Activated CD8-positive, alpha-beta memory T cell treated with anti-CD3 and anti-CD28 coated beads for 4 hours (primary cell): ENCODE data around the gene LYPD6B.
"Not testable (repeated sequence)": the region's sequence is repeated elsewhere in the genome, so short reads cannot be mapped to it uniquely, and the experiment has no call there.

ENCODE experiments used
- DNase-seq, 2 donors: peaks; one replicate each; pipeline ENCODE4 v3.0.0-alpha.2; 2020; ENCODE audit warnings: low read depth in 2 of 2

Gene LYPD6B

GRCh38 chr2:149213764-149214493 is 175.4 kb downstream of the LYPD6B start:
- DNase-seq, result no peak

GRCh38 chr2:149218497-149218896 is 180.0 kb downstream of the LYPD6B start:
- DNase-seq, result no peak

- no peak for DNase-seq
Observed at GRCh38 chr2:149219856-149220255, 181.4 kb downstream of the LYPD6B start.

- DNase-seq, result no peak
Observed at GRCh38 chr2:149221002-149221401, 182.5 kb downstream of the LYPD6B start.

- DNase-seq, result no peak
Observed at GRCh38 chr2:149221898-149222297, 183.4 kb downstream of the LYPD6B start.

- DNase-seq, result no peak
Observed at GRCh38 chr2:149223472-149224095, 185.1 kb downstream of the LYPD6B start.

- no peak for DNase-seq
Observed at GRCh38 chr2:149224543-149224942, 186.0 kb downstream of the LYPD6B start.

- DNase-seq, result no peak
Observed at GRCh38 chr2:149225446-149225845, 186.9 kb downstream of the LYPD6B start.

- DNase-seq, result no peak
Observed at GRCh38 chr2:149226790-149227189, 188.3 kb downstream of the LYPD6B start.

GRCh38 chr2:149235816-149236375 is 197.4 kb downstream of the LYPD6B start:
- no peak for DNase-seq

GRCh38 chr2:149236410-149236809 is 197.9 kb downstream of the LYPD6B start:
- DNase-seq, result no peak

- no peak for DNase-seq
Observed at GRCh38 chr2:149246186-149246585, 207.7 kb downstream of the LYPD6B start.

- not testable (repeated sequence) for DNase-seq
Observed at GRCh38 chr2:149251436-149251835, 212.9 kb downstream of the LYPD6B start.

GRCh38 chr2:149256877-149257276 is 218.4 kb downstream of the LYPD6B start:
- DNase-seq, result not testable (repeated sequence)

- no peak for DNase-seq
Observed at GRCh38 chr2:149258531-149258930, 220.0 kb downstream of the LYPD6B start.

- DNase-seq, result no peak
Observed at GRCh38 chr2:149259136-149259535, 220.6 kb downstream of the LYPD6B start.

- DNase-seq, result no peak
Observed at GRCh38 chr2:149261692-149262091, 223.2 kb downstream of the LYPD6B start.
